ENCODE results near the gene ARL8A. TPM values are rescaled to one million over a fixed set of nuclear protein-coding genes. Genes with fewer than 3 reads are reported as not detected.
"Not testable (repeated sequence)": the region's sequence is repeated elsewhere in the genome, so short reads cannot be mapped to it uniquely, and the experiment has no call there.

ARL8A gene
- 9.9 and 15.3 TPM in 2 replicates for total RNA-seq (2012; rRNA removed)

GRCh38 chr1:202144402-202145067, at the start of gene ARL8A:
ARL8A (minus strand) TSS chr1:202144737; CDS start chr1:202144572, 165 bp downstream.
- peak within 1 kb of the TSS; percentile 97 for H3K4me2 ChIP-seq (ENCODE audit: low read length)
- no peaks in the 10 kb centered on the region for H3K9me3 ChIP-seq (replicated peaks; ENCODE audit: low read length)
- H3K36me3 ChIP-seq (ENCODE audit: insufficient read depth, low read length) = peaks cover 6% of the 10 kb centered on the region
- H3K4me3 ChIP-seq (ENCODE audit: low read length) = peak within 1 kb of the TSS; percentile 99
- peaks cover 17% of the 10 kb centered on the region for H3K4me1 ChIP-seq (ENCODE audit: control insufficient read depth, insufficient read depth, low read length)
- H3K27me3 ChIP-seq (ENCODE audit: control insufficient read depth, insufficient read depth, low read length) = peaks cover 3% of the 10 kb centered on the region
- peak within 1 kb of the TSS; percentile 99 for H3K9ac ChIP-seq (ENCODE audit: low read depth, low read length)

DNA sequence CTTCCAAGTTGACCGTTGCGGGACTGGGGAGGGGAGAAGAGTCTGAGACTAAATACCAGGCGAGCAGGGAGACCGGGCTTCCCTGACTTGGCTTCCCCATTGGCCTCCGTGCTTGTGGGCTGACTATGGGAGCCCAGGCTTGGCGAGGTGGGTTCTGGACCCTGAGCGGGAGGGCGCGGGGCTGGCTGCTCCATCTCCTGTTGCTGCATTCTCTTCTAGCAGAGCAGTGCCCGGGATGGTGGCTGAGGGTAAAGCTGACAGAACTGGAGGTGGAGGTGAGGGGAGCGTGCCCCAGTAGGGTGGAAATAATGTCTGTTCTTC, 49.8 kb upstream of the ARL8A start:
- H3K27me3 ChIP-seq (ENCODE audit: control insufficient read depth, insufficient read depth, low read length) = peaks cover 70% of the 10 kb centered on the region
- H3K36me3 ChIP-seq (ENCODE audit: insufficient read depth, low read length) = no peaks in the 10 kb centered on the region
- no peak overlapping the region for H3K9ac ChIP-seq (ENCODE audit: low read depth, low read length)
- no peak overlapping the region for H3K4me2 ChIP-seq (ENCODE audit: low read length)
- H3K4me1 ChIP-seq (ENCODE audit: control insufficient read depth, insufficient read depth, low read length) = no peaks in the 10 kb centered on the region
- no peak overlapping the region for H3K4me3 ChIP-seq (ENCODE audit: low read length)
- no peaks in the 10 kb centered on the region for H3K9me3 ChIP-seq (replicated peaks; ENCODE audit: low read length)

DNA sequence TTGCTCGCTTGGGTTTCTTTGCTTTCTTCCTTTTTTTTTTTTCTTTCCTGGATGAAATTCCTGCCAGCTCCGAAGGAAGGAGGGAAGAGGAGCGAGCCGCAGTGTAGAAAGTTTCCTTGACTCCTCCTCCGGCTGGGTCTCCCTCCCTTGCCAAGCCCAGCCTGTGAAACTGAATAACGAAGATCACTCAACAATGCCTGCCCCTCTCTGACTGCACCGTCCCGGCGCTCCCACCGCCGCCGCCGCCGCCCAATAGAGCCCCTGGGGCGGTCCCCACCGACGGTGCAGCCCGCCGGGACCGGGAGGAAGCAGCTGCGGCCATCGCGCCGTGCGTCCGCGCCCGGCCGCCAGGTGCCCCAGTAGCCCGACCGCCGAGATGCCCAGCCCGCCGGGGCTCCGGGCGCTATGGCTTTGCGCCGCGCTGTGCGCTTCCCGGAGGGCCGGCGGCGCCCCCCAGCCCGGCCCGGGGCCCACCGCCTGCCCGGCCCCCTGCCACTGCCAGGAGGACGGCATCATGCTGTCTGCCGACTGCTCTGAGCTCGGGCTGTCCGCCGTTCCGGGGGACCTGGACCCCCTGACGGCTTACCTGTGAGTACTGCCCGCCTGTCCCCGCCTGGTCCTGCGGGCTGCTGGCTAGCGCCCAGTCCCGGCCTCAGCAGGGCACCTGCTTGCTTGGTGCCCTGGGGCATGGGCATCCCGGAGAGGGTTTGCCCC, 49.2 kb upstream of the ARL8A start, which contains the start of gene LGR6:
Gene LGR6 (plus strand): TSS at position 186 of the 714 bp plus-strand sequence. CDS start 191 bp downstream, at position 377.
- Histone ChIP-seq H3K27me3 (ENCODE audit: control insufficient read depth, insufficient read depth, low read length) (peaks cover 67% of the 10 kb centered on the region), H3K9ac (ENCODE audit: low read depth, low read length) (no peak within 1 kb of the TSS), H3K4me2 (ENCODE audit: low read length) (no peak within 1 kb of the TSS), H3K4me3 (ENCODE audit: low read length) (no peak within 1 kb of the TSS), H3K36me3 (ENCODE audit: insufficient read depth, low read length) (no peaks in the 10 kb centered on the region), H3K9me3 (replicated peaks; ENCODE audit: low read length) (no peaks in the 10 kb centered on the region), H3K4me1 (ENCODE audit: control insufficient read depth, insufficient read depth, low read length) (no peaks in the 10 kb centered on the region)

DNA sequence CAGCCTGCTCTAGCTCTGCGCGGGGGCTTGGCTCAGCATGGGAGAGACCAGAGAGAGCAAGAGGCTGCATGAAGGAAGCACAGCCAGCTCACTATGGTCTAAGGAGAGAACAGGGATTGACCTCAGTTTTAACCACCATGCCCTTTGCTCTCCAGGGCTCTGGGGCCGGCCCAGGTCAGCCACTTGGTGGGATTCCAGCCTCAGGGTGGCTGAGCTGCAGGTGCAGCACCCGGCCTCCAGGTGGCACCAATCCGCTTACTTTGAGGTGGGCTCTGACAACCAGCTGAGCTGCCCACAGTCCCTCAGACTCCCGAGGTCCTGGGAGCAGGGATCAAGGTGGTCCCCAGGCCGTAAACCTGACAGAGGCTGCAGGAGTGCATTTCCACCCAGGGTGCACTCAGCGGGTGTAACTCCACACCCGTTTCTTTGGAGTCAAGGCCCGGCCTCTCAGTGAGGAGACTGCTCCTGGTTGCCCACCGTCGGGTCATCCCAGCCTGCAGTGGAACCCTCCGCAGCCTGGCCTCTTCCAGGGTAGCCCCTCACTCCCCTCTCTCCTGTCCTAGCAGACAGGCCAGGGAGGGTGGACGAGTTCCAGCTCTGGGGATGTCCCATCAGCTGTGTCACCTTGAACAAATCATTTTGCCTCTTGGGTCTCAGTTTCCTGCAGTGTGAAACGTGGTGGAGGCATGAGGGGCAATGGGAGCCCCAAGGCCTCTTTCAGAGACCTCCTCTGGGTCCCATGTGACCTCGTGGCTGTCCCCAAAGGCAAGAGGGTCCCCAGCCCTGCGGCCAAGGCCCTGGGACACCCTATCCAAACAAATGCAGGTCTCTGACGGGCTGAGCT, 48.5 kb upstream of the ARL8A start:
- Histone ChIP-seq H3K27me3 (ENCODE audit: control insufficient read depth, insufficient read depth, low read length) (peaks cover 62% of the 10 kb centered on the region), H3K9me3 (replicated peaks; ENCODE audit: low read length) (no peaks in the 10 kb centered on the region), H3K36me3 (ENCODE audit: insufficient read depth, low read length) (no peaks in the 10 kb centered on the region), H3K9ac (ENCODE audit: low read depth, low read length) (no peak overlapping the region), H3K4me2 (ENCODE audit: low read length) (no peak overlapping the region), H3K4me3 (ENCODE audit: low read length) (no peak overlapping the region), H3K4me1 (ENCODE audit: control insufficient read depth, insufficient read depth, low read length) (no peaks in the 10 kb centered on the region)

- H3K9ac ChIP-seq (ENCODE audit: low read depth, low read length); H3K4me3 ChIP-seq (ENCODE audit: low read length); H3K9me3 ChIP-seq (replicated peaks; ENCODE audit: low read length); H3K4me1 ChIP-seq (ENCODE audit: control insufficient read depth, insufficient read depth, low read length); H3K36me3 ChIP-seq (ENCODE audit: insufficient read depth, low read length); H3K4me2 ChIP-seq (ENCODE audit: low read length): not testable (repeated sequence)
- H3K27me3 ChIP-seq (ENCODE audit: control insufficient read depth, insufficient read depth, low read length) = peaks cover 54% of the 10 kb centered on the region
These were observed 46.9 kb upstream of the ARL8A start for GRCh38 chr1:202191391-202191790.

DNA sequence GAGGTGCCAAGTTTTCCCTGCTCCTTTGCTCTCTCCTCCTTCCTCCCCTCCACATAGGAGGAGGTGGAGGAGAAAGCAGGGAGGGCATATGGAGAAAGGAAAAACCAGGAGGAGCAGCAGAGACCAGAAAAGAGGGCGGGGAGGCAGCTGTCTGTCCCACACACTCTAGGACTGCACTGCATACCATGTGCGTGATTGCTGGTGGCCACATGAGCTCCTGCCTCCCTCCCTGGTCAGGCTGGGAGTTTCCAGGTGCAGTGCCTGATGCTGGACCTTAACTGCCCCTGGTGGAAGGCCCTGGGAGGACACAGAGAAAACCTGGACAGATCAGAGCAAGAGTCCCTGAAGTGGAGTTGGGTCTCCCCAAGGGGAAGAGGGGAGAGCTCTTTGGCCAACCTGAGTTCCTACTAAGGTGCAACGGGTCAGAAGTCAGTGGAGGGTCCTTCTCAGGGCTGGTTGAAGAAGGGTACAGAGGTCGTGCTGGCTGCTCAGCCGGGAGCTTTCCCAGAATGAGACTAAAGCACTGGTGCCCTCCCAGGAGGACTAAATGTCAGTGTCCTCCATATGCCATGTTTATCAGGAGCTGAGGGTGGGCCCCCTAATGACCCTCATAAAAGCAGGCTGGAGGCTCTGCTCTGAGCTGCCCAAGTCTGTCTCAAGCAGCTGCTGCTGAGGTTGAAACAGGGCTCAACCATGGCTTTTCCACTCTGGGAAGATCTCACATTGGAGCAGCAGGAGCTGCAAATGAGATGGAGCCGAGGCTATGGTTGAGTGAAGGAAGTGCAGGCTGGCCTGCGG, 45.6 kb upstream of the ARL8A start:
- no peak overlapping the region for H3K4me2 ChIP-seq (ENCODE audit: low read length)
- no peak overlapping the region for H3K9ac ChIP-seq (ENCODE audit: low read depth, low read length)
- no peaks in the 10 kb centered on the region for H3K36me3 ChIP-seq (ENCODE audit: insufficient read depth, low read length)
- H3K4me3 ChIP-seq (ENCODE audit: low read length) = no peak overlapping the region
- peaks cover 45% of the 10 kb centered on the region for H3K27me3 ChIP-seq (ENCODE audit: control insufficient read depth, insufficient read depth, low read length)
- no peaks in the 10 kb centered on the region for H3K9me3 ChIP-seq (replicated peaks; ENCODE audit: low read length)
- peaks cover 1% of the 10 kb centered on the region for H3K4me1 ChIP-seq (ENCODE audit: control insufficient read depth, insufficient read depth, low read length)

GRCh38 chr1:202189001-202189790, 44.7 kb upstream of the ARL8A start:
- no peaks in the 10 kb centered on the region for H3K36me3 ChIP-seq (ENCODE audit: insufficient read depth, low read length)
- H3K4me2 ChIP-seq (ENCODE audit: low read length) = no peak overlapping the region
- no peak overlapping the region for H3K4me3 ChIP-seq (ENCODE audit: low read length)
- peaks cover 39% of the 10 kb centered on the region for H3K27me3 ChIP-seq (ENCODE audit: control insufficient read depth, insufficient read depth, low read length)
- peaks cover 5% of the 10 kb centered on the region for H3K4me1 ChIP-seq (ENCODE audit: control insufficient read depth, insufficient read depth, low read length)
- H3K9me3 ChIP-seq (replicated peaks; ENCODE audit: low read length) = no peaks in the 10 kb centered on the region
- no peak overlapping the region for H3K9ac ChIP-seq (ENCODE audit: low read depth, low read length)

- peaks cover 5% of the 10 kb centered on the region for H3K4me1 ChIP-seq (ENCODE audit: control insufficient read depth, insufficient read depth, low read length)
- peaks cover 34% of the 10 kb centered on the region for H3K27me3 ChIP-seq (ENCODE audit: control insufficient read depth, insufficient read depth, low read length)
- H3K4me3 ChIP-seq (ENCODE audit: low read length) = no peak overlapping the region
- H3K36me3 ChIP-seq (ENCODE audit: insufficient read depth, low read length) = no peaks in the 10 kb centered on the region
- no peaks in the 10 kb centered on the region for H3K9me3 ChIP-seq (replicated peaks; ENCODE audit: low read length)
- no peak overlapping the region for H3K9ac ChIP-seq (ENCODE audit: low read depth, low read length)
- no peak overlapping the region for H3K4me2 ChIP-seq (ENCODE audit: low read length)
These were observed 43.3 kb upstream of the ARL8A start for GRCh38 chr1:202187697-202188407.

DNA sequence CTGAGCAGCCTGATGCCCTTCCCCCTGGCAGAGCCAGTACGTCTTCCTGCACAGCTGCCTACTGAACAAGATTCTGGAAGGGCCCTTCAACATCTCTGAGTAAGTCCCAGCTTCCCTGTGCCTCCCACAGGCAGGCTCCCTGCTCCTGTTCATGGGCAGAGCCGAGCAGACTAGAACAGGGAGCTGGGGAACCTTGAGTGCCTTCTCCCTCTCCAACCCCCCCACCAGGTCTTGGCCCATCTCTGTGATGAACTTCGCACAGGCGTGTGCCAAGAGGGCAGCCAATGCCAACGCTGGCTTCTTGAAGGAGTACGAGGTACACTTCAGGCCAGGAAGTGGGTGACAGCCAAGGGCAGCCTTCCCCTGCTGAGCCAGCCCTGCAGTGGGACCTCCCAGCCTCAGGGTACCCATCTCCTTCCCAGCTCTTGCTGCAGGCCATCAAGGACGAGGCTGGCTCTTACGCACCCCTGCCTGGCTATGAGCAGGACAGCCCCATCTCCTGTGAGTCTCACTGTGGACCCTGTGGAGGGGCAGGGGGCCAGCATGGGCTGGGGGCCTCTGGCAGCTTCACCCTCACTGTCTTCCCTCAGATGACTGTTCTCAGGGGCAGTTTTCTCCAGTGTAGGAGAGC, 42.6 kb upstream of the ARL8A start:
- H3K4me2 ChIP-seq (ENCODE audit: low read length) = no peak overlapping the region
- no peak overlapping the region for H3K9ac ChIP-seq (ENCODE audit: low read depth, low read length)
- no peak overlapping the region for H3K4me3 ChIP-seq (ENCODE audit: low read length)
- H3K36me3 ChIP-seq (ENCODE audit: insufficient read depth, low read length) = no peaks in the 10 kb centered on the region
- H3K9me3 ChIP-seq (replicated peaks; ENCODE audit: low read length) = no peaks in the 10 kb centered on the region
- peaks cover 35% of the 10 kb centered on the region for H3K27me3 ChIP-seq (ENCODE audit: control insufficient read depth, insufficient read depth, low read length)
- H3K4me1 ChIP-seq (ENCODE audit: control insufficient read depth, insufficient read depth, low read length) = peaks cover 5% of the 10 kb centered on the region

GRCh38 chr1:202186327-202186726, 41.8 kb upstream of the ARL8A start:
- Histone ChIP-seq H3K4me3 (ENCODE audit: low read length) (no peak overlapping the region), H3K36me3 (ENCODE audit: insufficient read depth, low read length) (no peaks in the 10 kb centered on the region), H3K4me2 (ENCODE audit: low read length) (no peak overlapping the region), H3K9ac (ENCODE audit: low read depth, low read length) (no peak overlapping the region), H3K9me3 (replicated peaks; ENCODE audit: low read length) (no peaks in the 10 kb centered on the region), H3K4me1 (ENCODE audit: control insufficient read depth, insufficient read depth, low read length) (peaks cover 5% of the 10 kb centered on the region), H3K27me3 (ENCODE audit: control insufficient read depth, insufficient read depth, low read length) (peaks cover 43% of the 10 kb centered on the region)
